Measurements from ENCODE around the gene LRRC8D.

Gene LRRC8D

GRCh38 chr1:89942825-89943658 is 122.2 kb downstream of the LRRC8D start:
- DNase-seq: no peak

- DNase-seq: no peak
Observed at GRCh38 chr1:89943846-89944781, 123.3 kb downstream of the LRRC8D start.

GRCh38 chr1:89945852-89946476 is 125.1 kb downstream of the LRRC8D start:
- no peak for DNase-seq

GRCh38 chr1:89946532-89946931 is 125.7 kb downstream of the LRRC8D start:
- no peak for DNase-seq

GRCh38 chr1:89948722-89949345 is 128.0 kb downstream of the LRRC8D start:
- DNase-seq: no peak

- no peak for DNase-seq
Observed at GRCh38 chr1:89949991-89950624, 129.3 kb downstream of the LRRC8D start.

GRCh38 chr1:89950703-89951102 is 129.9 kb downstream of the LRRC8D start:
- no peak for DNase-seq

GRCh38 chr1:89951766-89952604 is 131.2 kb downstream of the LRRC8D start:
- DNase-seq: no peak

GRCh38 chr1:89952605-89953130 is 131.8 kb downstream of the LRRC8D start:
- DNase-seq: no peak

GRCh38 chr1:89953131-89953626 is 132.3 kb downstream of the LRRC8D start:
- peak; percentile 27 for DNase-seq

GRCh38 chr1:89953929-89954328 is 133.1 kb downstream of the LRRC8D start:
- no peak for DNase-seq

GRCh38 chr1:89954401-89954800 is 133.6 kb downstream of the LRRC8D start:
- DNase-seq: no peak

- no peak for DNase-seq
Observed at GRCh38 chr1:89955311-89956205, 134.7 kb downstream of the LRRC8D start.

GRCh38 chr1:89957107-89957506 is 136.3 kb downstream of the LRRC8D start:
- no peak for DNase-seq

GRCh38 chr1:89958851-89959654 is 138.2 kb downstream of the LRRC8D start:
- DNase-seq: no peak

GRCh38 chr1:89959719-89960118 is 138.9 kb downstream of the LRRC8D start:
- no peak for DNase-seq

- DNase-seq: no peak
Observed at GRCh38 chr1:89962024-89962741, 141.4 kb downstream of the LRRC8D start.

GRCh38 chr1:89962742-89963075 is 141.9 kb downstream of the LRRC8D start:
- no peak for DNase-seq
